H1 (cell line): ENCODE measurements around the gene LRRIQ4. TPM values are rescaled to one million over a fixed set of nuclear protein-coding genes. Genes with fewer than 3 reads are reported as not detected.

ENCODE experiments used
- CTCF ChIA-PET: fragments of 300-600 bp; sonication (Branson Sonifier 250); formaldehyde crosslinking; loops from one replicate; lab custom pipeline; 2021; ENCODE audit not compliant: partially characterized antibody; lab: Charles Lee
- POLR2A ChIA-PET: fragments of 300-600 bp; sonication (Branson Sonifier 250); formaldehyde crosslinking; loops from one replicate; lab custom pipeline; 2021; ENCODE audit warnings: inconsistent platforms; ENCODE audit not compliant: partially characterized antibody; lab: Charles Lee
- DNase-seq, 2 experiments: peaks; one replicate each; pipeline versions ENCODE4 v3.0.0 to v3.0.0-alpha.2; 2010 to 2022; ENCODE audit warnings: low spot score in 2 of 2, low read depth in 1 of 2, mixed read lengths in 1 of 2
- FAIRE-seq: peaks from 2 replicates; lab custom pipeline; 2011; peaks lifted over from hg19 to GRCh38; lab: Jason Lieb, UNC
- H2AFZ ChIP-seq: 2 replicates; pipeline ENCODE4 v1.8.1; 2012; ENCODE audit warnings: low read length, inconsistent platforms
- H2AK5ac ChIP-seq: 2 replicates; pipeline ENCODE4 v1.6.1; 2013; ENCODE audit warnings: low read depth, low read length
- H2BK120ac ChIP-seq: replicated peaks from 2 replicates; pipeline ENCODE3; 2013; ENCODE audit warnings: low read depth, low read length, inconsistent platforms
- H2BK12ac ChIP-seq: 2 replicates; pipeline ENCODE4 v1.6.1; 2013; ENCODE audit warnings: low read depth, low read length
- H2BK15ac ChIP-seq: 2 replicates; pipeline ENCODE4 v1.6.1; 2013; ENCODE audit warnings: low read length
- H2BK20ac ChIP-seq: 2 replicates; pipeline ENCODE4 v1.6.1; 2013; ENCODE audit warnings: low read length
- H2BK5ac ChIP-seq: 2 replicates; pipeline ENCODE4 v1.6.1; 2013; ENCODE audit warnings: low read depth, low read length
- H3K14ac ChIP-seq: 2 replicates; pipeline ENCODE4 v1.6.1; 2013; ENCODE audit warnings: inconsistent platforms; ENCODE audit not compliant: insufficient read length
- H3K18ac ChIP-seq: 2 replicates; pipeline ENCODE4 v1.6.1; 2013; ENCODE audit warnings: low read length; ENCODE audit errors: extremely low read depth
- H3K23ac ChIP-seq: 2 replicates; pipeline ENCODE4 v1.6.1; 2013; ENCODE audit warnings: inconsistent platforms; ENCODE audit not compliant: insufficient read length
- H3K23me2 ChIP-seq: 2 replicates; pipeline ENCODE4 v1.6.1; 2013; ENCODE audit warnings: low read depth, low read length
- H3K27ac ChIP-seq: 2 replicates; pipeline ENCODE4 v1.6.1; 2011; ENCODE audit warnings: low read depth, low read length, inconsistent platforms
- H3K27me3 ChIP-seq, 4 experiments: replicated peaks in 1 of 4; 1 replicate in 1 of 4; 2 replicates in 3 of 4; pipeline versions ENCODE4 v1.6.1 to v1.8.1; 2011 to 2013; ENCODE audit warnings: low read length in 3 of 4, mild to moderate bottlenecking in 3 of 4, inconsistent platforms in 2 of 4, mixed read lengths in 2 of 4, moderate library complexity in 1 of 4; ENCODE audit not compliant: control insufficient read depth in 3 of 4, insufficient read depth in 3 of 4; ENCODE audit errors: extremely low read depth in 1 of 4
- H3K36me3 ChIP-seq, 4 experiments: 2 replicates each; pipeline versions ENCODE4 v1.6.1 to v1.8.1; 2011 to 2013; ENCODE audit warnings: mild to moderate bottlenecking in 4 of 4, low read length in 3 of 4, moderate library complexity in 2 of 4, control low read depth in 1 of 4, inconsistent platforms in 1 of 4; ENCODE audit not compliant: insufficient read depth in 4 of 4, control insufficient read depth in 2 of 4
- H3K4ac ChIP-seq: replicated peaks from 2 replicates; pipeline ENCODE3; 2013; ENCODE audit warnings: low read length, low read depth, mixed read lengths, inconsistent platforms; ENCODE audit not compliant: insufficient read length
- H3K4me1 ChIP-seq, 4 experiments: replicated peaks in 1 of 4; 1 replicate in 1 of 4; 2 replicates in 3 of 4; pipeline versions ENCODE4 v1.6.1 to v1.8.1; 2011 to 2013; ENCODE audit warnings: low read length in 3 of 4, inconsistent platforms in 2 of 4, mixed read lengths in 1 of 4; ENCODE audit not compliant: insufficient read depth in 4 of 4, control insufficient read depth in 3 of 4
- H3K4me2 ChIP-seq, 2 experiments: 2 replicates each; pipeline versions ENCODE4 v1.6.1 to v1.8.1; 2011 to 2013; ENCODE audit warnings: low read depth in 2 of 2, low read length in 2 of 2, control low read depth in 1 of 2, inconsistent platforms in 1 of 2, mild to moderate bottlenecking in 1 of 2; ENCODE audit not compliant: insufficient read depth in 1 of 2
- H3K4me3 ChIP-seq, 4 experiments: fragments of 200-600, 300-600 bp in 1 of 4; sonication (generic), shearing (Covaris generic), sonication (Bioruptor Twin) in 1 of 4; 2 replicates each; pipeline versions ENCODE4 v1.5.1 to v1.8.1; 2011 to 2016; ENCODE audit warnings: low read length in 4 of 4, low read depth in 3 of 4, control low read depth in 2 of 4, inconsistent platforms in 2 of 4, mild to moderate bottlenecking in 2 of 4, mixed read lengths in 1 of 4, moderate library complexity in 1 of 4; ENCODE audit not compliant: insufficient read depth in 2 of 4; ENCODE audit errors: extremely low read depth in 1 of 4
- H3K56ac ChIP-seq: replicated peaks from 2 replicates; pipeline ENCODE3; 2013; ENCODE audit warnings: low read depth, mild to moderate bottlenecking, mixed read lengths, low read length, inconsistent platforms; ENCODE audit not compliant: insufficient read length
- H3K79me1 ChIP-seq: 2 replicates; pipeline ENCODE4 v1.6.1; 2013; ENCODE audit warnings: low read depth, low read length, control low read depth
- H3K79me2 ChIP-seq, 2 experiments: 2 replicates each; pipeline versions ENCODE4 v1.6.1 to v1.8.1; 2012 to 2013; ENCODE audit warnings: low read length in 2 of 2, mild to moderate bottlenecking in 2 of 2, inconsistent platforms in 1 of 2; ENCODE audit not compliant: insufficient read depth in 2 of 2, control insufficient read depth in 1 of 2
- H3K9ac ChIP-seq, 4 experiments: replicated peaks in 1 of 4; 1 replicate in 1 of 4; 2 replicates in 3 of 4; pipeline versions ENCODE4 v1.6.1 to v1.8.1; 2011 to 2013; ENCODE audit warnings: low read depth in 3 of 4, low read length in 3 of 4, control low read depth in 2 of 4, mild to moderate bottlenecking in 2 of 4, moderate library complexity in 2 of 4, inconsistent platforms in 1 of 4; ENCODE audit errors: extremely low read depth in 1 of 4
- H3K9me3 ChIP-seq, 2 experiments: 2 replicates each; pipeline versions ENCODE4 v1.6.1 to v1.8.1; 2012 to 2013; ENCODE audit warnings: mild to moderate bottlenecking in 2 of 2, moderate library complexity in 2 of 2, control low read depth in 1 of 2, inconsistent platforms in 1 of 2, low read depth in 1 of 2, low read length in 1 of 2, mixed read lengths in 1 of 2; ENCODE audit not compliant: insufficient read depth in 2 of 2
- H4K20me1 ChIP-seq, 2 experiments: replicated peaks in 1 of 2; 2 replicates each; pipeline versions ENCODE3 to v1.8.1; 2011 to 2013; ENCODE audit warnings: inconsistent platforms in 2 of 2, low read length in 2 of 2, mild to moderate bottlenecking in 1 of 2; ENCODE audit not compliant: insufficient read depth in 2 of 2, control insufficient read depth in 1 of 2
- H4K5ac ChIP-seq: 2 replicates; pipeline ENCODE4 v1.6.1; 2013; ENCODE audit warnings: low read length, low read depth, mixed read lengths, inconsistent platforms; ENCODE audit not compliant: insufficient read length
- H4K8ac ChIP-seq: 2 replicates; pipeline ENCODE4 v1.8.0; 2013; ENCODE audit warnings: mild to moderate bottlenecking, moderate library complexity, low read length, inconsistent platforms; ENCODE audit not compliant: insufficient read depth; ENCODE audit errors: extremely low read depth
- H4K91ac ChIP-seq: replicated peaks from 2 replicates; pipeline ENCODE3; 2013; ENCODE audit warnings: low read length, mixed read lengths, inconsistent platforms; ENCODE audit not compliant: insufficient read length
- TAF7 ChIP-seq: optimal IDR thresholded peaks from 2 replicates; pipeline ENCODE3; 2011; ENCODE audit warnings: low read depth, mild to moderate bottlenecking, inconsistent platforms, low read length, moderate library complexity, borderline replicate concordance
- polyA plus RNA-seq, 7 experiments: library from polyadenylated mRNA; depleted of rRNA in 3 of 7; stranded (reverse) in 5 of 7; unstranded in 2 of 7; fragments of >200 nt in 5 of 7; fragments of 200-250 nt in 2 of 7; gene quantifications; 1 replicate in 5 of 7; 2 replicates in 1 of 7; 4 replicates in 1 of 7; pipeline versions ENCODE4 v1.2.1 to v1.2.3, GENCODE V29; 2011 to 2013; ENCODE audit warnings: missing spikeins in 2 of 7, mixed read lengths in 2 of 7
- total RNA-seq: library from RNA; stranded (reverse); fragmentation: NEBNext Ultra II Directional; extraction: Animal tissue kit (Norgen Biotek cat#: 25700); gene quantifications from 2 replicates; pipeline ENCODE4 v1.2.1, GENCODE V29; 2021

Gene LRRIQ4
- total and polyA plus RNA-seq, 2 of the 8 experiments (the other 6 are each of a cell fraction or from before 2014, with no cell fraction given), result 0.08 TPM; not detected in 1

- H2BK12ac ChIP-seq, result no peak overlapping the region
- no peak for TF ChIP-seq TAF7
- no peak overlapping the region for H2BK20ac ChIP-seq
- no peak overlapping the region for H3K4me2 ChIP-seq
- H2BK120ac ChIP-seq, result no peak overlapping the region
- no peak overlapping the region for H3K14ac ChIP-seq
- H3K27me3 ChIP-seq, result no peaks in the 10 kb centered on the region
- no peaks in the 10 kb centered on the region for H3K36me3 ChIP-seq
- H3K23me2 ChIP-seq, result no peaks in the 10 kb centered on the region
- no peak overlapping the region for H3K9ac ChIP-seq
- ChIA-PET POLR2A (no interaction called here), CTCF (no interaction called here)
- FAIRE-seq (no peak), DNase-seq (no peak)
- H3K56ac ChIP-seq, result no peak overlapping the region
- H2AK5ac ChIP-seq, result no peak overlapping the region
- no peaks in the 10 kb centered on the region for H3K79me2 ChIP-seq
- no peak overlapping the region; the same call in 1 of the 2 replicates for H2BK15ac ChIP-seq
- H4K20me1 ChIP-seq, result no peaks in the 10 kb centered on the region
- no peak overlapping the region for H4K8ac ChIP-seq
- H3K4ac ChIP-seq, result no peak overlapping the region
- no peaks in the 10 kb centered on the region for H3K79me1 ChIP-seq
- H2BK5ac ChIP-seq, result no peak overlapping the region
- H3K18ac ChIP-seq, result no peak overlapping the region
- H2AFZ ChIP-seq, result no peak overlapping the region
- H3K9me3 ChIP-seq, result no peaks in the 10 kb centered on the region
- no peak overlapping the region for H4K5ac ChIP-seq
- no peak overlapping the region for H3K4me3 ChIP-seq
- H4K91ac ChIP-seq, result no peak overlapping the region
- 0 out of 7 replicates have a peak, but pooled peaks cover 0 to 5% (median 0%) of the 10 kb centered on the region in 4 experiments for H3K4me1 ChIP-seq
- no peak overlapping the region for H3K23ac ChIP-seq
- no peak overlapping the region for H3K27ac ChIP-seq
These were observed 37.9 kb downstream of the LRRIQ4 start for GRCh38 chr3:169850618-169851017.
